RPMI7951 (cell line): ENCODE results near the gene CCDC183. TPM values are rescaled to one million over a fixed set of nuclear protein-coding genes. Genes with fewer than 3 reads are reported as not detected.
"Not testable (repeated sequence)": the region's sequence is repeated elsewhere in the genome, so short reads cannot be mapped to it uniquely, and the experiment has no call there.

Experiments
- DNase-seq: peaks from one replicate; pipeline ENCODE4 v3.0.0-alpha.2; 2012; ENCODE audit warnings: low read depth
- total RNA-seq: library from RNA; depleted of rRNA; stranded (reverse); fragments of >200 nt; shearing (Covaris generic); gene quantifications from 2 replicates; pipeline ENCODE4 v1.2.3, GENCODE V29; 2014

Gene CCDC183
- total RNA-seq, 1 experiment from 2014 or later: not detected

DNA sequence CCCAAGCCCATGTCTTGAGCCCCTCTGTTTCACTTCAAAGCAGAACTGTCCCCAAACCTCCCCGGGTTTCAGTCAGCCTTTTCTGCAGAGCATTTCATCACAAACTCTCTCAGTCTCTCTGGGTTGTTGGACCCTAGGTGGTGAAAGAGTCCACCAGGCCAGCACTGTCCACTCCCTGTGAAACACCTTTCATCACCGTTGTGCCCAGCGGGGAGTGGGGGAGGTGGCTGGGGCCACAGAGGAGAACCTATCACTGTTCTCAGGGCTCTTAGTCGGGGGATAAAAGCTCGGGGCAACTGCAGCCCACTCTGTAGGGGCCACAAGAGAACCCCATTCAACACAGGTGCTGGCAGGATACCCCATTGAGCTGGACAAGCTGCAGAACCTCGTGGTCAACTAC lies 6.2 kb downstream of the CCDC183 start:
- DNase-seq: no peak

DNA sequence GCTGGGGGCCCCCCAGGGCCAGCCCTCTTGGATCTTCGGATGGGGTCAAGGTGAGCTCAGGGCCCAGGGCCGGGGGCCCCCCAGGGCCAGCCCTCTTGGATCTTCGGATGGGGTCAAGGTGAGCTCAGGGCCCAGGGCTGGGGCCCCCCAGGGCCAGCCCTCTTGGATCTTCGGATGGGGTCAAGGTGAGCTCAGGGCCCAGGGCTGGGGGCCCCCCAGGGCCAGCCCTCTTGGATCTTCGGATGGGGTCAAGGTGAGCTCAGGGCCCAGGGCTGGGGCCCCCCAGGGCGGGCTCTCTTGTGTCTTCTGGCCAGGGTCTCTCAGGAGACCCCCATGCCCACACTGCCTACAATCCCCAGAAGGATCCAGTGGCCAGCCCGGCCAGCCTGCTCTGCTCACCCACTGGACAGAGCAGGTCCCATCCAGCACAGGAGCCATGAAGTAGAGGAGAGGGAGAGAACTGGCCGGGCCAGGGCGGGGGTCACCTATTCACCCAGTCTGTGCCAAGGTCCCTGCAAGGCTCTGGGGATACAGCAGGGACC lies 6.9 kb downstream of the CCDC183 start:
- DNase-seq: not testable (repeated sequence)

DNA sequence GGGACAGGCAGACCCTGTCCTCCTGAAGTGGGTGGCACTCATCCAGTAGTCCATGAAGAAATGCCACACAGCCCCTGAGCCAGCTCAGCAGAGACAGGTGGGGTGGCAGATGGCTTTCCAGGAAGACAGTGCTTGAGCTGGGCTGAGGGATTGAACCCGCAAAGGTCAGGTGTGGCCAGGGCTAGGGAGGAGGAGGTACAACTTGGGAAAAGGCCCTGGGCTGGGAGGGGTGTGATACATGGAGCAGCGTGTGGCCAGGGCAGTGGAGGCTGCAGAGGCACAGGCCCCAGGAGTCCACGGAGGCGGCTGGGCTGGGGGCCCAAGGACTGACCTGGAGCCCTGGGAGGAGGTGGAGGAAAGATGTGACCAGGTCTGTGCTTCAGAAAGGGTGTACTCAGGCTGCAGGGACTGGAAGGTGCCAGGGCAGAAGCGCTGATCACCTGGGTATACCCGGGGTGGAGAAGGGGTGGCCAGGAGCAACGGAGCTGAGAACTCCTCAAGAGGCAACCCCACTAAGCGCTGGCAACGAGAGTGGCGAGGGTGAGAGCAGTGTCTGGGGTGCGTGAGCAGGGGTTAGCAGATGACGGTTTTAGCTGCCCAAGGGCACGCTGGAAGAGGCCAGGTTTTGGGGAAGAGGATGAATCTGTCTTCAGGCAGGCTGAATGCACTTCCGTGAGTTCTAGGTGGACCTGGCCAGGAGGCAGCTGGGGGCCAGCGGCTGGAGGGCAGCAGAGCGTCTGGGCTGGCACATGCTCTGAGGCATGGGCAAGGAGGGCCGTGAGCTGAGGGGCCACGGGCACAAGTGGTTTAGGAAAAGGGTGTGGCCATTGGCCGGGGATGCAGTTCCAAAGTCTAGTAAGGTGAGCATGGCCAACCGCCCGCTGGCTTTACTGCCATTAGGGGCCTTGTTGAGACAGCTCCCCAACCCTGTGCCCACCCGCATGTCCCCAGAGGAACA lies 7.7 kb downstream of the CCDC183 start:
- no peak for DNase-seq

DNA sequence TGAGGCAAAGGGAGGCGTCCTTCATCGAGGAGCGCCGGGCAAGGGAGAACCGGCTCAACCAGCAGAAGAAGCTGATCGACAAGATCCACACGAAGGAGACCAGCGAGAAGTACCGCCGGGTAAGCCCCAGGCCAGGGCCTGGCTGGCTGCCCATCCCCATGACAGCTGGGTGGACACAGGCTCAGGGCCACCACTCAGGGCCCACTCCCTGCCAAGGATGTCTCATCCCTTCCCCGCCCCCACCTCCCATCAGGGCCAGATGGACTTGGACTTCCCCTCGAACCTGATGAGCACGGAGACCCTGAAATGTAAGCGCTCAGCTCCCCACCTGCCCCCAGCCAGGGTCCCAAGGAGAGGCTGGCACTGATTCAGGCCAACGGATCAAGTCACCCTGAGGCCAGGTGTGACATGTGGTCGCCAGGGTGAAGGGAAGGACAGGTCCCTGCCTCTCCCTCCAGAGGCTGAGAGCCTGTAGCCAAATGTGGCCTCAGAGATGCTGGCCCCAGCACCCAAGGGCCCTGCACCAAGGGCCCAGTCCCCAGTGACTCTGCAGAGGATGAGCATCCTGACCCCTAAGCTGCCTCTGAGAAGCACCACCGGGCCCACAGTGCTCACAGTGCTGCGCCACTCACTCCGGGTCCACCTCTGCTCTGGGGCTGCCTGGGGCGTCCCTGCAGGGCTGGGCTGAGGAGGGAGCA lies 8.5 kb downstream of the CCDC183 start:
- DNase-seq: no peak

DNA sequence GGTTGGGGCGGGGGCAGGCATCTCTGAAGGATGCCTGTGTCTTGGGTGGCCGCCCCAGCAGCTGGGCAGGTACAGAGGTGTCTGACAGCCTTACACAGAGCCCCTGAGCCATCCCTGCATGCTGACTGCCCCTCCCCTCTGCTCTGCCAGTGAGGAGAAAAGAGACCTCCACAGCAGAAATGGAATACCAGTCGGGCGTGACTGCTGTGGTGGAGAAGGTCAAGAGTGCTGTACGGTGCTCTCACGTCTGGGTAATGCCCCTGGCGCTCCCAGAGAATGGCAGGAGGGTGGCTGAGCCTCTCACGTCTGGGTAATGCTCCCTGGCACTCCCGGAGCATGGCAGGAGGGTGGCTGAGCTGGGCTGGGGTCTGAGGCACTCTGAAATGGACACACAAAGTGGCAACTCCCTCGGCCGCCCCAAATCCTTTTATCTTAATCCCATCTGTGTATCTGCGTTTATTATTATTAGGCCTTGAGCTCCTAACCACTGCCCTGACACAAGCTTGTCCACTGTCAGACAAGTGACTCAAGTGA lies 9.1 kb downstream of the CCDC183 start:
- DNase-seq: no peak

DNA sequence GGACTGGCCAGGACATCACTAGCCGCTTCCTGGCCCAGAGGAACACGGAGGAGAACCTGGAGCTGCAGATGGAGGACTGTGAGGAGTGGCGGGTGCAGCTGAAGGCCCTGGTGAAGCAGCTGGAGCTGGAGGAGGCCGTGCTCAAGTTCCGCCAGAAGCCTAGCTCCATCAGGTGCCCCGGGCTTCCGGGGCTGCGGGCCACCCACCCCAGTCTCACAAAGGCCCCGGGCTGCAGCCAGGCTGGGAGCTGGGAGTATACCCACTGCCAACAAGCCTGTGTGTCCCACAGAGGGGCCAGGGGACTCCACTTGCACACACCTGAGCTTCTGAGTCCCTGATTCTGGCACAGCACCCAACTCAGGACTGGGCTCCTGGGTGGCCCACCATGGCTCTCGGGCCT lies 9.9 kb downstream of the CCDC183 start:
- DNase-seq: no peak

DNA sequence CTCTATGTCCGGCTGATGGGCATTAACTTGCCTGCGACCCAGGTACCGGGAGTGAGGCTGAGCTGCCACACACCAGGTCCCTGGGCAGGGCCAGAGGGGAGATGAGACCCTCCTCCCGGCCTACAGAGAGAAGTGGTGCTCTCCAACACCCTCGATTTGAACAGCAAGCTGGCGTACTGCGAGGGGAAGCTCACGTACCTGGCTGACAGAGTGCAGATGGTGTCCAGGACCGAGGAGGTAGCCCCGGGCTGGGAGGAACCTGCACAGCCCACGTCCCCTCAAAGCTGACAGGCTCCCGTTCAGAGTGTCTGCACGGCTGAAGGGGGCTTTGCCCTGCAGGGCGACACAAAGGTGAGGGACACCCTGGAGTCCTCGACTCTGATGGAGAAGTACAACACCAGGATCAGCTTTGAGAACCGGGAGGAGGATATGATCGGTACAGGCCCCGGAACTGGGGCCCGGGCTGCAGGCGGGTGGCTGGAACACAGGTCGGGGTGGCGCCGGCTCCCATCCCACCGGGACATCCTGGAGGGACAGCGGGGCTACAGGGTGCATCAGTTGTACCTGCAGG lies 10.6 kb downstream of the CCDC183 start:
- DNase-seq: no peak

DNA sequence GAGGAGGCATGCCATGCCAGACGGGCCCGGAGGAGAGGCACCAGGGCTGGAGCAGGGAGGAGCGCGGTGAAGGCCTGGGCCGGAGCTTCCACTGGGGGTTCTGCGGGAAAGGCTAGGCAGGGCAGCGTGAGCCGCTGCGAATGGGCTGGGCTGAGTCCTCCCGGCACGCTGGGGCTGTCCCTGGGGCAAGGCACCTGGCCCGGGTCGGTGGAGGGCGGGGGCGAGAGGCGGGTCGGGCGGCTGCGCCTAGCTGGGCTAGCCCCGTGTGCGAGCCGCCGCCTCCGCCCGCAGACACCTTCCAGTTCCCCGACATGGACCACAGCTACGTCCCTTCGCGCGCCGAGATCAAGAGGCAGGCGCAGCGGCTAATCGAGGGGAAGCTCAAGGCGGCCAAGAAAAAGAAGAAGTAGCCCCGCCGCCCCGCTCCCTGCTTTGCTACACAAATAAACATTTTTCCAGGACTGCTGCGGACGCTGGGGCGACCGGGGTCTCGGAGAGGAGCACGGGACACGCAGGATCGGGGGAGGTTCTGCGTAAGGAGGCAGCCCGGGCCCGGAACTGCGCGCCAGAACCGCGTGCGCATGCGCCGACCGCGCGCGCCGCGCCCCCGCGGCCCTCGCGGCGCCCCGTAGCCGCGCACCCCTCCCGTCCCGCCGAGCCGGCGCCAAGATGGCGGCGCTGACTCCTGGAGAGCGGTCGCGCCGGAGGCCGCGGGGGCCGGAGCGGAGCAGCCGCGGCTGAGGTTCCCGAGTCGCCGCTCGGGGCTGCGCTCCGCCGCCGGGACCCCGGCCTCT lies 11.3 kb downstream of the CCDC183 start, which contains the start of gene RABL6:
TSS of gene RABL6 (plus strand) at position 668 of the 794 bp plus-strand sequence. CDS start 249 bp downstream, outside the sequence.
- DNase-seq: peak; percentile 62

DNA sequence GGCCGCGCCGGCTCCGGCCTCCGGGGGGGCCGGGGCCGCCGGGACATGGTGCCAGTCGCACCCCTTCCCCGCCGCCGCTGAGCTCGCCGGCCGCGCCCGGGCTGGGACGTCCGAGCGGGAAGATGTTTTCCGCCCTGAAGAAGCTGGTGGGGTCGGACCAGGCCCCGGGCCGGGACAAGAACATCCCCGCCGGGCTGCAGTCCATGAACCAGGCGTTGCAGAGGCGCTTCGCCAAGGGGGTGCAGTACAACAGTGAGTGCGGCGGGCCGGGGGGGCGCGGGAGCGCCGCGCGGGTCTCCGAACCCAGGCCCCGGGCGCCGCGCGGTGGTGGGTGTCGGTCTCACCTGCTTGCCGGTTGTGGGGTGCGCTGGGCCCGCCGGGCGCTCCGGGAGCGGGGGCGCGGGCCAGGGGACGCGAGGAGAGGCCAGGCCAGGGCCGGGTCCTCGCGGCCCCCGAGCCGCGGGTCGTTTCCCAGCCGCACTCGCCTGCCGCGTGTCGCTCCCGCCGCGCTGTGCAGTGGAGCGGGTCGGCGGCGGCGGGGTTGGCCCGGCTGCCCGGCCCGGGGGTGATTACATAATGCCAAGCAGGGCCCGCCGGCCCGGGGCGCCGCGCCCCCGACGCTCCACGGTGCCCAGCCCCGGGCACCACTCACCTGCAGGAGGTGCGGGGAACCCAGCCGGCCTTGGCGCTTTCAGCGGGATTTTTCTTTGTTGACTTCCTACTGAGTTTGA lies 12.1 kb downstream of the CCDC183 start:
- no peak for DNase-seq

DNA sequence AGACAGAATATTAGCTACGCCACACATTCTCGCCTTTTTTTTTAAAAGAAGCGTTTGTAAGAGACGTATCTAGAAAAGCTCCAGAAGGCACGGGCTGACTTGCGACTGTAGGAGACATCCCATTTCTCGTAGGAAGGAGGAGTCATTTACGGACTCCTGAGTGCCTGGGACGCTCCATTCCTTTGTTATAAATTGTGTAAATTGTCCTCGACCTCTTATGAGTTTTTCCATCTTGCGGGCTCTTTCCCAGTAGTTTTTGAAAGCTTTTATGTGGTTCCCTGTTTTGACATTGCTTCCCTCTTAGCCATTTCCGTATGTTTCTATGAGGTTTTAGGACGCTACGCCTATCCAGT lies 12.6 kb downstream of the CCDC183 start:
- DNase-seq: peak; percentile 31

DNA sequence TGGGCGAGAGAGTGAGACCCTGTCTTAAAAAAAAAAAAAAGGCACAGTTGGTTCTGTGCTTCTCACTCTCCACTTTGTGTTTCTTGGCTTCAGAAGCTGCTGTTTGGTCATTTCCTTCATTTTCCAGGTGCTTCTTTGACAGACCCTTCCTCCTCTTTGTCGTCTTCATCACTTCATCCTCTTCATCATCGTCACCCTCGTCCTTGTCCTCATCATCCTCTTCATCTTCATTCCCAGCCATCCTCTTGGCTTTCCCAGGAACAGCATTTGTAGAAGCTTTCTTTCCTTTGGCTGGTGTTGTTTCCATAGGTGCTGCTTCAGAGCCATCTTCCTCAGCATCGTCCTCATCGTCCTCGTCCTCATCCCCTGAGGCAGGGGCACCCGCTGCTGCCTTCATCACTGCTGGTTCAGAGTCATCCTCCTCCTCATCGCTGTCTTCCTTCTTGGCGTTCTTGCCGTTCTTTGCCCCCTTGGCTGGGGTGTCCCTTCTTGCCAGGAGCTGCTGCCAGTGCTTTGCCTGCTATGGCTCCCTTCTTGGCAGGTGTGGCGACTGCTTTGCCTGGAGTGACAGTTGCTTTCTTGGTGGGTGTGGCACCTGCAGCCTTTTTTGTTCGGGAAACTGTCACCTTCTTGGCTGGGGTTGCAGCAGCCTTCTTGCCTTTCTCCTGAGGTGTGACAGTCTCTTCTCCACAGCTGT lies 18.7 kb downstream of the CCDC183 start:
- no peak for DNase-seq

DNA sequence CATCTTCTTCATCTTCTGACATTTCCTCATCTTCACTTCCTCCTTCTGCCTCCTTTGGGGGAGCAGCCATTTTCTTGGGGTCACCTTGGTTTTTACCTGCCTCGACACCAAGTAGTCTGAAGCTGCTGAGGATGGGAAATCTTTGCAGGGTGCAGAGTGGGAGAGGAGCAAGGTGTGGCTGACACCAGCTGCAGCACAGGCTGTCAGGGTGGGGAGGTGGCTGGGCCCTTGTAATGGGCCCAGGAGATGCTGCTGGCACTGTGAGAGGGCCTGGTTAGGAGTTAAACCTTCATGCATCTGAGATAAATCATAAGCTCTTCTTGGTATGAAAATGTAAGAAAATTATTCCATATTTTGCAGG lies 19.3 kb downstream of the CCDC183 start:
- no peak for DNase-seq

DNA sequence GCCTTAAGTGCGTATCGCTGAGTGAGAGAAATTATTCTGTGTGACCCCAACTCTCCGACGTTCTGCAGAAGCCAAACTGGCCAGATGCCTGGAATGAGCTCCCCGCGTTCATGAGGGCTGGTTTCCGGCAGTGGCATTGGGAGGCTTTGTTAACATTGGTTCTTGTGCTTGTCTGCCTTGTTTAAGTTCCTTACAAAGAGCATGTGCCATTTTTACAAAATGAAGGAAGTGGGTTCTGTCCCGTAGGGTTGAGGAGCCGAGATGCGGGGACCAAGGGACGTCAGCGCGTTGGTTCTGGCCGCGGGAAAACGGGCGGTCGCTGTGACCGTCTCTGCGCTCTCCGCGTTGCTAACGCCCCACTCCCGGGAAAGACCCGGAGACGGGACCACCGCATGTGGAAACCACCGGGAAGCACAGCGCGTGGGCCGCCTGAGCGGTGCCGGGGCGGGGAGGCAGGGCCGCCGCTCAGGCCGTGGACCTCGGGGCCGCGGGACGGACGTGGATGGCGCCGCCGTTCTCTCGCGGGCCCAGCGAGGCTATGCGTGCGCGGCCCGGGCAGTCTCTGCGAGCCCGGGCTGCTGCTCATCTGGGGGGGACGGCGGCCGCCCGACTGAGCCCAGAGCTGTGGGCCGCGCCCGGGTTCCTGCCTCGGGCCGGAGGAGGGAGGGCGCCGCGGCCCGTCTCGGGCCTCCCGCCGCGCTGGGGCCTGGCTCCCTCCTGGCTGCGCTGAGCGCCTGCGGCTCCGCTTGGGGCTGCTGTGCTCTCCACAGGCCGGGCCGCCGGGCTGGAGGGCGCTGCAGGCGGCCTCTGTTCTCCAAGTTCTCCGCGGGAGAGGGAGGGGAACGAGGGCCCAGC lies 25.1 kb downstream of the CCDC183 start:
- DNase-seq: no peak

DNA sequence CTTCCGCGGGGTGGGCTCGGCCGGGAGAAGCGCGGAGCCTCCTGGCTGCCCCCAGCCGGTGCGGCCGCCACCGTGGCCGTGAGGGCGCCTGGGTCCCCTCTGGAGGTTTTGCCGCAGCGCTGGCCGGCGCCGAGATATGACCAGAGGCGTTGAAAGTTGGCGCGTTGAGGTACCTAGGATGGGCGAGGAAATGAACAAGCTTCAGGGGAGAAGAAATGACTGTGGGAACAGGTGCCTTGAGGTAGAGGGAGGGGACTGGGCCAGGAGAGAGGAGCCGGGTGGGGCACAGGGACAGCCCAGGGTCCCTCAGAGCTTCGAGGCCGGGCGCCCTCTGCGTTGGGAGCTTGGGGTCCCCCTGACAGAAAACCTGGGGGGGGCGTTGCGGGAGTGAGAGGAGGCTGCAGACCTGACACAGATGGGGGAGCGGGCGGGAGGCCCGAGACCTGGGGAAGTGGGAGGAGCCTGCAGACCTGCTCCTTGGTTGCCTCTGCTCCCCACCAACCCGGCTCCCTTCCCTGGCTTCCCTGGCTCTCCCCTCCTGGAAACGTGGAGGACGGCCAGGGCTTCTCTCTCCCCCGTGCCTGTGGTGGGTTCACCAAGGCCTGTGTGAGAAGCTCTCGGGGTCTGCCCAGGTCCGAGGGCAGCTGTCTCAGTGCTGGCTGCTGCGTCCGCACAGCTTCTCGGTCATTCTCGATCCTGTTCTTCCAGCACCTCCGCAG lies 25.8 kb downstream of the CCDC183 start:
- no peak for DNase-seq

DNA sequence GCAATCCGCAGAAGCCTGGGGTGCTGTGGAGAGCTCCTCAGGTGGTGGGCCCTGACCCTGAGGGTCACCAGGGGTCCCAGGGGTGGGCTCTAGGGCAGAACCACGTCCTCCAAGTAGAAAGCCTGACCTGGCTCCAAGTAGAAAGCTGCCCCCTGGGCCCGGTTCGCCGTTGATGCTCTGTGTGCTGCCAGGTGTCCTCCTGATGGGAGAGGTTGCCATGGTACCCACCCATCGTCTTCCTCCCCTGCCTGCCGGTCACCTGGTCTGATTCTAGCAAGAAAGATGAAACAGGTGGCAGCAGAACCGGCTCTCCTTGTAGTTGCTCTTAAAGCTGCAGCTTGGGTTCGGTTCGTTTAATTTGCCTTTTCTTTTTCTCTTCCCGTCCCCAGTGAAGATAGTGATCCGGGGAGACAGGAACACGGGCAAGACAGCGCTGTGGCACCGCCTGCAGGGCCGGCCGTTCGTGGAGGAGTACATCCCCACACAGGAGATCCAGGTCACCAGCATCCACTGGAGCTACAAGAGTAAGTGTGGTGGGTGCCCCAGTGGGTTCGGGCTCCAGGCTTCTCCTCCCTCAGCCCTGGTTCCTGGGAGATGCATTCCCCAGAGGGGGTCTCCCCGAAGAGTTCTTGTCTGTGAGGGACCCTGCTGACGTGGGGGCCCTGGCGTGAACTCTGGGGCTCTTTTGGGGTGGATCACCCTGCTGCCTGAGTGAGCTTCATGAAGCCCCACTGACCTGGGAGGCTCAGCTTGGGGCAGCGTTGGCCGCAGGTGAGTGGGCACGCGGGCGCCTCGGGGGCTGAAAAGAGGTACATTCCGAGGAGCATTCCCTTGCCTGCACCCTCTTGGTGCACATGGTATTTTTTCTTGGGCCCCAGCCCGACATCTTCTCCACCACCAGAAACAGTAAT lies 27.3 kb downstream of the CCDC183 start:
- no peak for DNase-seq

DNA sequence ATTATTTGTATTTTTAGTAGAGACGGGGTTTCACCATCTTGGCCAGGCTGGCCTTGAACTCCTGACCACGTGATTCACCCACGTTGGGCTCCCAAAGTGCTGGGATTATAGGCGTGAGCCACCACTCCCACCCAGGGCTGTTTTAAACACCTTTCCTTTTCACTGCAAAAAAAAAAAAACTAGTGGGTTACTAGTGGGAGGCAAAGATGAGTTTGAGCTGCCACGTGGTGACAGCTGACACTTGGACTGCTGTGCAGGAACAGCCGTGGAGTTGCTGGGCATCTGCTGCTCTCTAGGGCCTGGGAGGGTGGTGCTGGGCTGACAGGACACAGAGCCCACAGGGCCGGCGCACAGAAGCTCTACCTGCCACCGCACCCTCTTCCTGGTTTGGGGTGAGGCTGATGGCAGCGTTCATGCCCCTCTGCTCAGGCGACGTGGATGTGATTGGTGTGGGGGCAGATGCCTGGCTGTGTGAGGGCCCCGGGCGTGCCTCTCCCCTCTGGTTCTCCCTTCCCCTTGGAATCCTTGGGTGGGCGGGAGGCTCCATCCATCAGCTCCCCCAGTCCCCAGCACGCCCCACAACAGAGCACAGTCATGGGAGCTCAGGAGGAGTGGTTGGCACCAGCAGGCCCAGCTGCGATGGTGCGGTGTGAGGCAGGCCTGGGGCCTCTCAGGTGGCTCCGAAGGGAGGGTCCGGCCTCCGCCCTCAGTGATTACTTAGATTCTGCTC lies 28.5 kb downstream of the CCDC183 start:
- no peak for DNase-seq
